HL-60 (cell line): ENCODE data around the gene UNC5C.

Experiments
- CTCF ChIP-seq: IDR thresholded peaks from one replicate; pipeline ENCODE4 v1.5.1; 2011; ENCODE audit warnings: low read length, control low read depth, inconsistent platforms; ENCODE audit not compliant: insufficient read depth
- GABPA ChIP-seq: IDR thresholded peaks from 2 replicates; pipeline ENCODE4 v1.6.1; 2012; ENCODE audit warnings: low read depth
- POLR2AphosphoS5 ChIP-seq: IDR thresholded peaks from 2 replicates; pipeline ENCODE4 v1.6.1; 2012; ENCODE audit warnings: low read depth
- REST ChIP-seq: IDR thresholded peaks from 2 replicates; pipeline ENCODE4 v1.6.1; 2012; ENCODE audit warnings: low read depth; ENCODE audit not compliant: insufficient replicate concordance
- SPI1 ChIP-seq: IDR thresholded peaks from 2 replicates; pipeline ENCODE4 v1.6.1; 2012; ENCODE audit warnings: low read depth, mild to moderate bottlenecking, borderline replicate concordance

GRCh38 chr4:95188701-95189370 lies 359.9 kb downstream of the UNC5C start:
- TF ChIP-seq CTCF, result no peak
- no peak for TF ChIP-seq REST
- TF ChIP-seq SPI1, result no peak
- no peak for TF ChIP-seq POLR2AphosphoS5
- TF ChIP-seq GABPA, result no peak
